Measurements from ENCODE around the gene KLHDC4.
"Not testable (repeated sequence)": the region's sequence is repeated elsewhere in the genome, so short reads cannot be mapped to it uniquely, and the experiment has no call there.

The KLHDC4 gene

GRCh38 chr16:87788730-87789436 lies 23.1 kb upstream of the KLHDC4 start:
- DNase-seq (ENCODE audit: low spot score), result not testable (repeated sequence)

GRCh38 chr16:87787451-87788091 lies 21.8 kb upstream of the KLHDC4 start:
- not testable (repeated sequence) for DNase-seq (ENCODE audit: low spot score)

- DNase-seq (ENCODE audit: low spot score), result peak; percentile 50
Measured at GRCh38 chr16:87784812-87785211, 19.0 kb upstream of the KLHDC4 start.

GRCh38 chr16:87782033-87782432 lies 16.2 kb upstream of the KLHDC4 start:
- no peak for DNase-seq (ENCODE audit: low spot score)

GRCh38 chr16:87780385-87780989 lies 14.7 kb upstream of the KLHDC4 start:
- DNase-seq (ENCODE audit: low spot score), result no peak

- DNase-seq (ENCODE audit: low spot score), result peak; percentile 86
Measured at GRCh38 chr16:87778830-87779579, 13.2 kb upstream of the KLHDC4 start.

GRCh38 chr16:87778476-87778829 lies 12.7 kb upstream of the KLHDC4 start:
- DNase-seq (ENCODE audit: low spot score), result no peak

GRCh38 chr16:87773836-87774235 lies 8.1 kb upstream of the KLHDC4 start:
- DNase-seq (ENCODE audit: low spot score), result not testable (repeated sequence)

GRCh38 chr16:87767456-87767855 lies 1.7 kb upstream of the KLHDC4 start:
- DNase-seq (ENCODE audit: low spot score), result not testable (repeated sequence)

GRCh38 chr16:87766485-87766797 lies 655 bp upstream of the KLHDC4 start:
- no peak for DNase-seq (ENCODE audit: low spot score)

- DNase-seq (ENCODE audit: low spot score), result peak; percentile 37
Measured at GRCh38 chr16:87765473-87765775, 362 bp downstream of the KLHDC4 start.

GRCh38 chr16:87764600-87765472 lies 950 bp downstream of the KLHDC4 start:
- DNase-seq (ENCODE audit: low spot score), result no peak

- DNase-seq (ENCODE audit: low spot score), result no peak
Measured at GRCh38 chr16:87762620-87763019, 3.2 kb downstream of the KLHDC4 start.

GRCh38 chr16:87762071-87762571 lies 3.7 kb downstream of the KLHDC4 start:
- DNase-seq (ENCODE audit: low spot score), result no peak

- no peak for DNase-seq (ENCODE audit: low spot score)
Measured at GRCh38 chr16:87761060-87761459, 4.7 kb downstream of the KLHDC4 start.

- no peak for DNase-seq (ENCODE audit: low spot score)
Measured at GRCh38 chr16:87757841-87758426, 7.9 kb downstream of the KLHDC4 start.

- no peak for DNase-seq (ENCODE audit: low spot score)
Measured at GRCh38 chr16:87754535-87754934, 11.3 kb downstream of the KLHDC4 start.

- no peak for DNase-seq (ENCODE audit: low spot score)
Measured at GRCh38 chr16:87747626-87748414, 18.0 kb downstream of the KLHDC4 start.

GRCh38 chr16:87746178-87746577 lies 19.6 kb downstream of the KLHDC4 start:
- no peak for DNase-seq (ENCODE audit: low spot score)

GRCh38 chr16:87744750-87745514 lies 20.9 kb downstream of the KLHDC4 start:
- DNase-seq (ENCODE audit: low spot score), result no peak

Data from AG08396 (cell line).